CD14-positive monocyte (primary cell): ENCODE data around the gene SDK1. TPM values are rescaled to one million over a fixed set of nuclear protein-coding genes. Genes with fewer than 3 reads are reported as not detected.

ENCODE experiments used
- DNase-seq, 3 donors: peaks; one replicate each; pipeline ENCODE4 v3.0.0-alpha.2; 2011 to 2022
- H2AFZ ChIP-seq: 2 replicates; pipeline ENCODE4 v1.6.0; 2012; ENCODE audit warnings: mild to moderate bottlenecking, low read depth, low read length, inconsistent platforms; ENCODE audit not compliant: insufficient read depth, poor library complexity, severe bottlenecking
- H3K27ac ChIP-seq, 2 donors: 1 replicate in 1 of 2; 2 replicates in 1 of 2; pipeline ENCODE4 v1.5.1; 2012 to 2013; ENCODE audit warnings: low read length in 2 of 2, control low read depth in 1 of 2, inconsistent platforms in 1 of 2, low read depth in 1 of 2, mild to moderate bottlenecking in 1 of 2
- H3K27me3 ChIP-seq, 2 donors: one replicate each; pipeline versions ENCODE4 v1.6.0 to v1.6.1; 2011 to 2013; ENCODE audit warnings: low read length in 2 of 2; ENCODE audit not compliant: control insufficient read depth in 2 of 2, insufficient read depth in 2 of 2
- H3K36me3 ChIP-seq, 2 donors: replicated peaks in 1 of 2; 1 replicate in 1 of 2; 2 replicates in 1 of 2; pipeline versions ENCODE4 v1.5.1 to v1.6.1; 2012 to 2013; ENCODE audit warnings: low read length in 2 of 2, control low read depth in 1 of 2, inconsistent platforms in 1 of 2, mild to moderate bottlenecking in 1 of 2; ENCODE audit not compliant: insufficient read depth in 2 of 2, control insufficient read depth in 1 of 2
- H3K4me1 ChIP-seq, 2 donors: 1 replicate in 1 of 2; 2 replicates in 1 of 2; pipeline versions ENCODE4 v1.5.1 to v1.6.1; 2012 to 2013; ENCODE audit warnings: low read length in 2 of 2, control low read depth in 1 of 2, inconsistent platforms in 1 of 2, mild to moderate bottlenecking in 1 of 2, moderate library complexity in 1 of 2; ENCODE audit not compliant: insufficient read depth in 2 of 2, control insufficient read depth in 1 of 2
- H3K4me2 ChIP-seq: replicated peaks from 2 replicates; pipeline ENCODE3; 2012; ENCODE audit warnings: low read length, moderate library complexity, mild to moderate bottlenecking; ENCODE audit not compliant: poor library complexity, severe bottlenecking; ENCODE audit errors: extremely low read depth
- H3K4me3 ChIP-seq, 3 experiments: fragments of 200-600 bp in 1 of 3; sonication (generic) in 1 of 3; replicated peaks in 1 of 3; 1 replicate in 2 of 3; 2 replicates in 1 of 3; pipeline ENCODE4 v1.5.1; 2011 to 2013; ENCODE audit warnings: low read length in 3 of 3, mild to moderate bottlenecking in 3 of 3, control low read depth in 2 of 3, low read depth in 2 of 3, inconsistent platforms in 1 of 3, moderate library complexity in 1 of 3
- H3K79me2 ChIP-seq: 2 replicates; pipeline ENCODE4 v1.6.0; 2012; ENCODE audit warnings: mild to moderate bottlenecking, control low read depth, inconsistent platforms, low read length, moderate library complexity; ENCODE audit not compliant: insufficient read depth
- H3K9ac ChIP-seq: 2 replicates; pipeline ENCODE4 v1.6.0; 2017; ENCODE audit warnings: low read length, mild to moderate bottlenecking; ENCODE audit not compliant: insufficient read depth, poor library complexity, severe bottlenecking
- H3K9me3 ChIP-seq, 2 donors: replicated peaks in 1 of 2; 1 replicate in 1 of 2; 2 replicates in 1 of 2; pipeline versions ENCODE4 v1.5.1 to v1.6.1; 2012 to 2013; ENCODE audit warnings: low read length in 2 of 2, control low read depth in 1 of 2; ENCODE audit not compliant: control insufficient read depth in 1 of 2, insufficient read depth in 1 of 2
- H4K20me1 ChIP-seq: 2 replicates; pipeline ENCODE4 v1.6.0; 2012; ENCODE audit warnings: mild to moderate bottlenecking, low read length, control low read depth, moderate library complexity; ENCODE audit not compliant: insufficient read depth
- H3K27ac Mint-ChIP-seq, 7 donors: one replicate each; pipeline ENCODE4 v1.8.0; 2020; ENCODE audit warnings: mild to moderate bottlenecking in 7 of 7, mixed read lengths in 7 of 7, moderate library complexity in 6 of 7, inconsistent platforms in 2 of 7
- H3K27me3 Mint-ChIP-seq, 3 donors: one replicate each; pipeline ENCODE4 v1.8.0; 2021 to 2022; ENCODE audit warnings: low read depth in 3 of 3, mild to moderate bottlenecking in 3 of 3, mixed read lengths in 3 of 3, moderate library complexity in 3 of 3, inconsistent platforms in 1 of 3
- H3K36me3 Mint-ChIP-seq, 2 donors: one replicate each; pipeline ENCODE4 v1.8.0; 2020; ENCODE audit warnings: mixed read lengths in 2 of 2, inconsistent platforms in 1 of 2, mild to moderate bottlenecking in 1 of 2
- H3K4me1 Mint-ChIP-seq: one replicate; pipeline ENCODE4 v1.8.0; 2020; ENCODE audit warnings: mild to moderate bottlenecking, mixed read lengths
- H3K4me3 Mint-ChIP-seq, 2 donors: one replicate each; pipeline ENCODE4 v1.8.0; 2020; ENCODE audit warnings: mild to moderate bottlenecking in 2 of 2, mixed read lengths in 2 of 2, moderate library complexity in 1 of 2
- H3K9me3 Mint-ChIP-seq, 7 donors: one replicate each; pipeline ENCODE4 v1.8.0; 2020 to 2022; ENCODE audit warnings: mixed read lengths in 7 of 7, mild to moderate bottlenecking in 6 of 7, moderate library complexity in 6 of 7, inconsistent platforms in 2 of 7
- CTCF ChIP-seq: fragments of 200-600 bp; IDR thresholded peaks from one replicate; pipeline ENCODE4 v1.8.0; 2022; ENCODE audit warnings: antibody characterized with exemption, mild to moderate bottlenecking
- WGBS: methylation state at CpG from one replicate; pipeline ENCODE4 v1.1.5; 2013; ENCODE audit warnings: missing lambda C conversion rate; ENCODE audit not compliant: insufficient coverage; 5-methylcytosine and 5-hydroxymethylcytosine counted together
- intact Hi-C, 2 donors: fragments of 100-400 bp; cut with micrococcal nuclease; formaldehyde crosslinking; loops; one replicate each; pipeline versions ENCODE4 v1.15.0 to v1.15.1; 2023
- polyA plus RNA-seq, 3 donors: library from polyadenylated mRNA; depleted of rRNA in 1 of 3; unstranded in 2 of 3; stranded (reverse) in 1 of 3; fragments of 300-500 nt in 2 of 3; fragments of >200 nt in 1 of 3; fragmentation: Illumina TruSeq in 2 of 3; gene quantifications; 1 replicate in 2 of 3; 2 replicates in 1 of 3; pipeline ENCODE4 v1.2.3, GENCODE V29; 2012 to 2021

SDK1 gene
- polyA plus RNA-seq, 3 donors, result 0.01 TPM; not detected in 2

- Mint-ChIP-seq H3K27me3 (peaks cover 0 to 3% (median 0%) of the 10 kb centered on the region in 3 donors), H3K27ac (no peak overlapping the region), H3K36me3 (no peaks in the 10 kb centered on the region), H3K4me3 (no peak overlapping the region), H3K4me1 (no peaks in the 10 kb centered on the region), H3K9me3 (peaks cover 0 to 2% (median 0%) of the 10 kb centered on the region in 7 donors)
- Histone ChIP-seq H3K4me2 (no peak overlapping the region), H3K79me2 (no peaks in the 10 kb centered on the region), H3K4me3 (no peak overlapping the region), H2AFZ (no peak overlapping the region), H3K4me1 (no peaks in the 10 kb centered on the region), H4K20me1 (no peaks in the 10 kb centered on the region), H3K36me3 (no peaks in the 10 kb centered on the region), H3K9ac (no peak overlapping the region), H3K9me3 (no peaks in the 10 kb centered on the region), H3K27me3 (no peaks in the 10 kb centered on the region), H3K27ac (no peak overlapping the region)
- 88% methylated on average over 9 of the region's 13 CpGs for WGBS
- intact Hi-C loops, result no loop called here
- no peak for DNase-seq
- no peak for TF ChIP-seq CTCF
Observed at GRCh38 chr7:4151926-4152549, 851.0 kb downstream of the SDK1 start.

- Histone ChIP-seq H4K20me1 (no peaks in the 10 kb centered on the region), H3K27ac (no peak overlapping the region), H3K9me3 (no peaks in the 10 kb centered on the region), H3K27me3 (no peaks in the 10 kb centered on the region), H3K4me2 (no peak overlapping the region), H3K9ac (no peak overlapping the region), H3K79me2 (no peaks in the 10 kb centered on the region), H3K4me3 (no peak overlapping the region), H2AFZ (no peak overlapping the region), H3K4me1 (no peaks in the 10 kb centered on the region), H3K36me3 (no peaks in the 10 kb centered on the region)
- Mint-ChIP-seq H3K4me1 (no peaks in the 10 kb centered on the region), H3K36me3 (no peaks in the 10 kb centered on the region), H3K4me3 (no peak overlapping the region), H3K9me3 (peaks cover 0 to 4% (median 0%) of the 10 kb centered on the region in 7 donors), H3K27me3 (peaks cover 0 to 3% (median 0%) of the 10 kb centered on the region in 3 donors), H3K27ac (no peak overlapping the region)
- no peak for DNase-seq
- TF ChIP-seq CTCF, result no peak
- WGBS, result 90% methylated on average over 9 of the region's 12 CpGs
- intact Hi-C loops, result no loop called here
Observed at GRCh38 chr7:4154882-4155535, 854.0 kb downstream of the SDK1 start.
